ENCODE results near the gene WNT7A.

Gene WNT7A

GRCh38 chr3:13868844-13869724 lies 10.8 kb downstream of the WNT7A start:
- H3K4me3 ChIP-seq (ENCODE audit: low read depth in 1 of 5, low read length in 5 of 5), result no peak overlapping the region
- peaks cover 11 to 34% (median 22%) of the 10 kb centered on the region in 5 donors for H3K27me3 ChIP-seq (ENCODE audit: control insufficient read depth in 5 of 5, insufficient read depth in 4 of 5, low read length in 5 of 5)
- H3K9me3 ChIP-seq (ENCODE audit: control insufficient read depth in 5 of 5, low read length in 5 of 5), result peaks cover 2 to 18% (median 15%) of the 10 kb centered on the region in 5 donors
- no peaks in the 10 kb centered on the region for H3K4me1 ChIP-seq (ENCODE audit: control insufficient read depth in 5 of 5, insufficient read depth in 5 of 5, low read length in 5 of 5)
- H3K36me3 ChIP-seq (ENCODE audit: control insufficient read depth in 5 of 5, insufficient read depth in 5 of 5, low read length in 5 of 5), result no peaks in the 10 kb centered on the region
- H3K27ac ChIP-seq (ENCODE audit: low read depth, low read length), result no peak overlapping the region
- no peak overlapping the region for H3K9ac ChIP-seq (ENCODE audit: low read length in 5 of 5)

GRCh38 chr3:13867732-13868131 lies 12.1 kb downstream of the WNT7A start:
- Histone ChIP-seq H3K9me3 (ENCODE audit: control insufficient read depth in 5 of 5, low read length in 5 of 5) (peaks cover 2 to 18% (median 15%) of the 10 kb centered on the region in 5 donors), H3K4me1 (ENCODE audit: control insufficient read depth in 5 of 5, insufficient read depth in 5 of 5, low read length in 5 of 5) (no peaks in the 10 kb centered on the region), H3K36me3 (ENCODE audit: control insufficient read depth in 5 of 5, insufficient read depth in 5 of 5, low read length in 5 of 5) (no peaks in the 10 kb centered on the region), H3K4me3 (ENCODE audit: low read depth in 1 of 5, low read length in 5 of 5) (no peak overlapping the region), H3K27me3 (ENCODE audit: control insufficient read depth in 5 of 5, insufficient read depth in 4 of 5, low read length in 5 of 5) (peaks cover 14 to 36% (median 26%) of the 10 kb centered on the region in 5 donors), H3K9ac (ENCODE audit: low read length in 5 of 5) (no peak overlapping the region), H3K27ac (ENCODE audit: low read depth, low read length) (no peak overlapping the region)

GRCh38 chr3:13866041-13866965 lies 13.6 kb downstream of the WNT7A start:
- H3K9ac ChIP-seq (ENCODE audit: low read length in 5 of 5), result no peak overlapping the region
- H3K9me3 ChIP-seq (ENCODE audit: control insufficient read depth in 5 of 5, low read length in 5 of 5), result peaks cover 2 to 11% (median 11%) of the 10 kb centered on the region in 5 donors
- H3K36me3 ChIP-seq (ENCODE audit: control insufficient read depth in 5 of 5, insufficient read depth in 5 of 5, low read length in 5 of 5), result no peaks in the 10 kb centered on the region
- H3K4me1 ChIP-seq (ENCODE audit: control insufficient read depth in 5 of 5, insufficient read depth in 5 of 5, low read length in 5 of 5), result no peaks in the 10 kb centered on the region
- peaks cover 16 to 40% (median 24%) of the 10 kb centered on the region in 5 donors for H3K27me3 ChIP-seq (ENCODE audit: control insufficient read depth in 5 of 5, insufficient read depth in 4 of 5, low read length in 5 of 5)
- H3K4me3 ChIP-seq (ENCODE audit: low read depth in 1 of 5, low read length in 5 of 5), result no peak overlapping the region
- H3K27ac ChIP-seq (ENCODE audit: low read depth, low read length), result no peak overlapping the region

- Histone ChIP-seq H3K9me3 (ENCODE audit: control insufficient read depth in 5 of 5, low read length in 5 of 5) (peaks cover 0 to 4% (median 4%) of the 10 kb centered on the region in 5 donors), H3K9ac (ENCODE audit: low read length in 5 of 5) (no peak overlapping the region), H3K4me1 (ENCODE audit: control insufficient read depth in 5 of 5, insufficient read depth in 5 of 5, low read length in 5 of 5) (no peaks in the 10 kb centered on the region), H3K27ac (ENCODE audit: low read depth, low read length) (no peak overlapping the region), H3K36me3 (ENCODE audit: control insufficient read depth in 5 of 5, insufficient read depth in 5 of 5, low read length in 5 of 5) (no peaks in the 10 kb centered on the region), H3K4me3 (ENCODE audit: low read depth in 1 of 5, low read length in 5 of 5) (no peak overlapping the region), H3K27me3 (ENCODE audit: control insufficient read depth in 5 of 5, insufficient read depth in 4 of 5, low read length in 5 of 5) (peaks cover 20 to 46% (median 24%) of the 10 kb centered on the region in 5 donors)
Observed at GRCh38 chr3:13865581-13865980, 14.3 kb downstream of the WNT7A start.

GRCh38 chr3:13865106-13865505 lies 14.8 kb downstream of the WNT7A start:
- Histone ChIP-seq H3K27me3 (ENCODE audit: control insufficient read depth in 5 of 5, insufficient read depth in 4 of 5, low read length in 5 of 5) (peaks cover 20 to 51% (median 27%) of the 10 kb centered on the region in 5 donors), H3K36me3 (ENCODE audit: control insufficient read depth in 5 of 5, insufficient read depth in 5 of 5, low read length in 5 of 5) (no peaks in the 10 kb centered on the region), H3K4me1 (ENCODE audit: control insufficient read depth in 5 of 5, insufficient read depth in 5 of 5, low read length in 5 of 5) (no peaks in the 10 kb centered on the region), H3K4me3 (ENCODE audit: low read depth in 1 of 5, low read length in 5 of 5) (no peak overlapping the region), H3K9ac (ENCODE audit: low read length in 5 of 5) (no peak overlapping the region), H3K9me3 (ENCODE audit: control insufficient read depth in 5 of 5, low read length in 5 of 5) (no peaks in the 10 kb centered on the region), H3K27ac (ENCODE audit: low read depth, low read length) (no peak overlapping the region)

GRCh38 chr3:13863965-13864595 lies 15.8 kb downstream of the WNT7A start:
- no peaks in the 10 kb centered on the region for H3K36me3 ChIP-seq (ENCODE audit: control insufficient read depth in 5 of 5, insufficient read depth in 5 of 5, low read length in 5 of 5)
- no peaks in the 10 kb centered on the region for H3K9me3 ChIP-seq (ENCODE audit: control insufficient read depth in 5 of 5, low read length in 5 of 5)
- H3K9ac ChIP-seq (ENCODE audit: low read length in 5 of 5), result no peak overlapping the region
- H3K27ac ChIP-seq (ENCODE audit: low read depth, low read length), result no peak overlapping the region
- no peaks in the 10 kb centered on the region for H3K4me1 ChIP-seq (ENCODE audit: control insufficient read depth in 5 of 5, insufficient read depth in 5 of 5, low read length in 5 of 5)
- H3K27me3 ChIP-seq (ENCODE audit: control insufficient read depth in 5 of 5, insufficient read depth in 4 of 5, low read length in 5 of 5), result peaks cover 20 to 55% (median 31%) of the 10 kb centered on the region in 5 donors
- H3K4me3 ChIP-seq (ENCODE audit: low read depth in 1 of 5, low read length in 5 of 5), result no peak overlapping the region

- Histone ChIP-seq H3K4me3 (ENCODE audit: low read depth in 1 of 5, low read length in 5 of 5) (no peak overlapping the region), H3K27me3 (ENCODE audit: control insufficient read depth in 5 of 5, insufficient read depth in 4 of 5, low read length in 5 of 5) (peaks cover 25 to 60% (median 36%) of the 10 kb centered on the region in 5 donors), H3K27ac (ENCODE audit: low read depth, low read length) (no peak overlapping the region), H3K9me3 (ENCODE audit: control insufficient read depth in 5 of 5, low read length in 5 of 5) (no peaks in the 10 kb centered on the region), H3K9ac (ENCODE audit: low read length in 5 of 5) (no peak overlapping the region), H3K36me3 (ENCODE audit: control insufficient read depth in 5 of 5, insufficient read depth in 5 of 5, low read length in 5 of 5) (no peaks in the 10 kb centered on the region), H3K4me1 (ENCODE audit: control insufficient read depth in 5 of 5, insufficient read depth in 5 of 5, low read length in 5 of 5) (no peaks in the 10 kb centered on the region)
Observed at GRCh38 chr3:13863382-13863952, 16.4 kb downstream of the WNT7A start.

- H3K36me3 ChIP-seq (ENCODE audit: control insufficient read depth in 5 of 5, insufficient read depth in 5 of 5, low read length in 5 of 5), result no peaks in the 10 kb centered on the region
- no peaks in the 10 kb centered on the region for H3K4me1 ChIP-seq (ENCODE audit: control insufficient read depth in 5 of 5, insufficient read depth in 5 of 5, low read length in 5 of 5)
- H3K27me3 ChIP-seq (ENCODE audit: control insufficient read depth in 5 of 5, insufficient read depth in 4 of 5, low read length in 5 of 5), result peaks cover 31 to 63% (median 48%) of the 10 kb centered on the region in 5 donors
- no peak overlapping the region for H3K4me3 ChIP-seq (ENCODE audit: low read depth in 1 of 5, low read length in 5 of 5)
- no peak overlapping the region for H3K27ac ChIP-seq (ENCODE audit: low read depth, low read length)
- H3K9ac ChIP-seq (ENCODE audit: low read length in 5 of 5), result no peak overlapping the region
- no peaks in the 10 kb centered on the region for H3K9me3 ChIP-seq (ENCODE audit: control insufficient read depth in 5 of 5, low read length in 5 of 5)
Observed at GRCh38 chr3:13861461-13861860, 18.4 kb downstream of the WNT7A start.

- Histone ChIP-seq H3K27me3 (ENCODE audit: control insufficient read depth in 5 of 5, insufficient read depth in 4 of 5, low read length in 5 of 5) (peaks cover 22 to 57% (median 42%) of the 10 kb centered on the region in 5 donors), H3K27ac (ENCODE audit: low read depth, low read length) (no peak overlapping the region), H3K4me3 (ENCODE audit: low read depth in 1 of 5, low read length in 5 of 5) (no peak overlapping the region)
Observed at GRCh38 chr3:13860001-13860400, 19.9 kb downstream of the WNT7A start.

More at GRCh38 chr3:13860001-13860400, 19.9 kb downstream of the WNT7A start:
- no peaks in the 10 kb centered on the region for H3K36me3 ChIP-seq (ENCODE audit: control insufficient read depth in 5 of 5, insufficient read depth in 5 of 5, low read length in 5 of 5)
- no peak overlapping the region for H3K9ac ChIP-seq (ENCODE audit: low read length in 5 of 5)
- H3K9me3 ChIP-seq (ENCODE audit: control insufficient read depth in 5 of 5, low read length in 5 of 5), result no peaks in the 10 kb centered on the region
- no peaks in the 10 kb centered on the region for H3K4me1 ChIP-seq (ENCODE audit: control insufficient read depth in 5 of 5, insufficient read depth in 5 of 5, low read length in 5 of 5)
